OCI-LY7 (cell line): Measurements from ENCODE around the gene CYP2B6.

Source experiments
- EZH2phosphoT487 ChIP-seq: fragments of 200-600 bp; sonication (generic); IDR thresholded peaks from 2 replicates; pipeline ENCODE4 v1.6.1; 2018; ENCODE audit warnings: low read depth, borderline replicate concordance, mild to moderate bottlenecking, mixed run types, antibody characterized with exemption, low read length, moderate library complexity, mixed read lengths
- TF ChIP-seq, protein P1 (sequence below): fragments of 200-600 bp; sonication (generic); conservative IDR thresholded peaks from 2 replicates; pipeline ENCODE4 v1.5.1; 2014; ENCODE audit warnings: mild to moderate bottlenecking, antibody characterized with exemption, low read length, moderate library complexity, mixed read lengths

DNA sequence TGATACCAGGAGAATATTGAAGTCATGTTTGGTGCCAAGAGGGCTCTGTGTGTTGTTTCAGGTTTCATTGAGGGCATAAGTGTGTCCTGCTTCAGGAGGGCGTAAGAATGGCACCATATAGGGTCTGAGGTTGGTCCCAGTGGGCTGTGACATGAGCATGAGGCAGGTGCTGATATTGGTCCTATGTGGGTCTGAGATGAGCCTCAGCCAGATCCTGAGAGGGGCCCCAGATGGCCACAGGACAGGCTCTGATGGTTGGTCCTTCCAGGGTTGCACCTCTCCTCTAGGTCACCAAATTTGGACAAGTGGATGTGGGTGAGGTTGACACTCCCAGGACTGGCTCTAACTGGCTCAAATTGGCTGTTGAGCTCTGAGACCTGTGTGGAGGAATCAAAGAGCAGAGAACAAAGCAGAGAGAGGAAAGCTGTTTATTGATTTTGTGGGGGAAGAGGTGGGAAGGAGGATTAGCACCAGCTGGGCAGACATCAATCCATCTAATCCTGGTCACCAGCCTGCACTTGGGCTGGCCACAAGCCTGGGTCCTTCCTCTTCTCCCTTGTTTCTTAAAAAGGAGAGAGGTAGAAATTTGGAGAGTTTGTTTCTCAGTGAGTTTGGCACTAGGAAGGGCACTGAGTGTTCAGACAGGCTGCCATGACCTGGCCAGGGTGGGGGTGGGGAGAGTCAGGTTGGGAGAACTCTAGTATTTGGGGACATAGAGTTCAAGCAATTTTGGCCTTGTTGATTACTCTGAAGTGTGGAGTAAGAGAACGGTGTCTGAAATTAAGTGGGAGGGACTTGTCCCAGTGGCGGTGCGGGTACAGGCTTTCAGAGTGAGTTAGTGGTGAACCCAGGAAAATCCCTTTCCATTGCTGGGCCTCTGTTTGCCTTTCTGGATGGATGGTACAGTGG lies 38.7 kb downstream of the CYP2B6 start:
- TF ChIP-seq, protein P1, sequence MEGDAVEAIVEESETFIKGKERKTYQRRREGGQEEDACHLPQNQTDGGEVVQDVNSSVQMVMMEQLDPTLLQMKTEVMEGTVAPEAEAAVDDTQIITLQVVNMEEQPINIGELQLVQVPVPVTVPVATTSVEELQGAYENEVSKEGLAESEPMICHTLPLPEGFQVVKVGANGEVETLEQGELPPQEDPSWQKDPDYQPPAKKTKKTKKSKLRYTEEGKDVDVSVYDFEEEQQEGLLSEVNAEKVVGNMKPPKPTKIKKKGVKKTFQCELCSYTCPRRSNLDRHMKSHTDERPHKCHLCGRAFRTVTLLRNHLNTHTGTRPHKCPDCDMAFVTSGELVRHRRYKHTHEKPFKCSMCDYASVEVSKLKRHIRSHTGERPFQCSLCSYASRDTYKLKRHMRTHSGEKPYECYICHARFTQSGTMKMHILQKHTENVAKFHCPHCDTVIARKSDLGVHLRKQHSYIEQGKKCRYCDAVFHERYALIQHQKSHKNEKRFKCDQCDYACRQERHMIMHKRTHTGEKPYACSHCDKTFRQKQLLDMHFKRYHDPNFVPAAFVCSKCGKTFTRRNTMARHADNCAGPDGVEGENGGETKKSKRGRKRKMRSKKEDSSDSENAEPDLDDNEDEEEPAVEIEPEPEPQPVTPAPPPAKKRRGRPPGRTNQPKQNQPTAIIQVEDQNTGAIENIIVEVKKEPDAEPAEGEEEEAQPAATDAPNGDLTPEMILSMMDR, result no peak
- no peak for TF ChIP-seq EZH2phosphoT487
